Osteoblast (primary cell): Measurements from ENCODE around the gene TLX3. TPM values are rescaled to one million over a fixed set of nuclear protein-coding genes. Genes with fewer than 3 reads are reported as not detected.
A peak's percentile ranks its signal among the peaks of the same experiment; 100 is the strongest.

Experiments used
- DNase-seq: peaks from one replicate; pipeline ENCODE4 v3.0.0; 2011; ENCODE audit warnings: low spot score, mixed read lengths; ENCODE audit not compliant: insufficient read length; ENCODE audit errors: missing footprints
- H2AFZ ChIP-seq: 2 replicates; pipeline ENCODE4 v1.6.0; 2011; ENCODE audit warnings: mild to moderate bottlenecking, low read length
- H3K27ac ChIP-seq: 2 replicates; pipeline ENCODE4 v1.5.1; 2011; ENCODE audit warnings: mild to moderate bottlenecking, low read depth, low read length, moderate library complexity
- H3K27me3 ChIP-seq: 2 replicates; pipeline ENCODE4 v1.6.0; 2012; ENCODE audit warnings: mild to moderate bottlenecking, control low read depth, inconsistent platforms, low read length, moderate library complexity; ENCODE audit not compliant: insufficient read depth
- H3K36me3 ChIP-seq: 2 replicates; pipeline ENCODE4 v1.5.1; 2011; ENCODE audit warnings: mild to moderate bottlenecking, low read length, control low read depth, moderate library complexity; ENCODE audit not compliant: insufficient read depth
- H3K4me1 ChIP-seq: 2 replicates; pipeline ENCODE4 v1.5.1; 2011; ENCODE audit warnings: mild to moderate bottlenecking, low read length, control low read depth, moderate library complexity; ENCODE audit not compliant: insufficient read depth
- H3K4me2 ChIP-seq: 2 replicates; pipeline ENCODE4 v1.6.0; 2011; ENCODE audit warnings: mild to moderate bottlenecking, low read length; ENCODE audit not compliant: insufficient read depth
- H3K4me3 ChIP-seq: fragments of 200-600 bp; sonication (generic); 3 replicates; pipeline ENCODE4 v1.5.1; 2012; ENCODE audit warnings: mild to moderate bottlenecking, low read length, inconsistent platforms; ENCODE audit not compliant: insufficient read depth
- H3K79me2 ChIP-seq: 2 replicates; pipeline ENCODE4 v1.6.0; 2012; ENCODE audit warnings: mild to moderate bottlenecking, low read length, control low read depth, inconsistent platforms; ENCODE audit not compliant: insufficient read depth
- H3K9me3 ChIP-seq: 2 replicates; pipeline ENCODE4 v1.5.1; 2011; ENCODE audit warnings: low read depth, low read length, control low read depth
- H4K20me1 ChIP-seq: 2 replicates; pipeline ENCODE4 v1.6.0; 2012; ENCODE audit warnings: mild to moderate bottlenecking, low read length, control low read depth; ENCODE audit not compliant: insufficient read depth
- total RNA-seq: library from RNA; depleted of rRNA; stranded (reverse); fragments of >200 nt; gene quantifications from 2 replicates; pipeline ENCODE4 v1.2.3, GENCODE V29; 2012
- TF ChIP-seq, protein P1 (sequence below): IDR thresholded peaks from 2 replicates; pipeline ENCODE4 v1.5.1; 2011; ENCODE audit warnings: mild to moderate bottlenecking, low read depth, low read length, moderate library complexity; ENCODE audit errors: extremely low read depth

TLX3 gene
- total RNA-seq, 1 donor, result not detected

DNA sequence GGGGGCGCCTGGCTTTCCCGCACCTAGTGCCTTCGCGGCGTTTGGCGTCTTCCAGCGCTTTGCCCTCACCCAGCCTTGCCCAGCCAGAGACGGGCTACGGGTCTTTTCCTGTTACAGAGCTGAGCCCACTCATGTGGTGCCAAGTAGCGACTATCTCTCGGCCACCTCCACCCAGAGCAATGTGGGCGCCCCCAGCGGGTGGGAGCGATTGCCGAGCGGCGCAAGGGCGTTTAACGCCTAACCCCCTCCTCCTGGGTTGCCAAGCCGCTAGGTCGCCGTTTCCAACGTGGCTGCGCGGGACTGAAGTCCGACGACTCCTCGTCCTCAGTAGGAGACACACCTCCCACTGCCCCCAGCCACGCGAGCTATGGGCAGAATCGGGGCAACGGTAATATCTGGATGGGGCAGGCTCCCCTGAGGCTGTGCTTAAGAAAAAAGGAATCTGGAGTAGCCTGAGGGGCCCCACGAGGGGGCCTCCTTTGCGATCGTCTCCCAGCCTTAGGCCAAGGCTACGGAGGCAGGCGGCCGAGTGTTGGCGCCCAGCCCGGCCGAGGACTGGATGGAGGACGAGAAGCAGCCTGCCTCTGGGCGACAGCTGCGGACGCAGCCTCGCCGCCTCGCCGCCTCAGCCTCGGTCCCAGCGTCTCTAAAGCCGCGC is 5.8 kb downstream of the TLX3 start:
- no peak overlapping the region for H2AFZ ChIP-seq

DNA sequence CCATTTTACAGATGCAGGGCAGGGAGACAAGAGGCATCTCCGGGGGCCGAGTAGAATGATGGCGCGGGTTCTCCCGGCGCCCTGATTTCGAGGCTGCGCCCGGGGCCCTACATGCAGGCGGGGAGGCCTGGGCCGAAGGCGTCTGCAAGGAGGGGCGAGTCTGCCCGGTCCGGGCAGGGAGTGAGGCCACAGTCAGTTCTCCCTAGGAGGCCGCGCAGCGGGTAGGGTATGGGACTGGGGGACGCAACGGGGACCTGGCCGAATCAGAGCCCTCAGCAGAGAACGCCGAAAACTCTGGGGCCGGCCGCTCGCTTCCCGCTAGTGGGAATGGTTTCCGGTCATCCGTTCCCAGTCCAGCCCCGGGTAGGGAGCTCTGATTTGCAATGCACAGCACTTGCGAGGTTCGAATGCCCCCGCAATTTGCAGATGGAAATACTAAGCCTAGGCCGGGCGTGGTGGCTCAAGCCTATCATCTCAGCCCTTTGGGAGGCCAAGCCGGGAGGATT is 6.4 kb downstream of the TLX3 start:
- peak overlapping the region; percentile 19 for H3K4me3 ChIP-seq
- H3K4me1 ChIP-seq, result no peaks in the 10 kb centered on the region
- H4K20me1 ChIP-seq, result no peaks in the 10 kb centered on the region
- TF ChIP-seq, protein P1, sequence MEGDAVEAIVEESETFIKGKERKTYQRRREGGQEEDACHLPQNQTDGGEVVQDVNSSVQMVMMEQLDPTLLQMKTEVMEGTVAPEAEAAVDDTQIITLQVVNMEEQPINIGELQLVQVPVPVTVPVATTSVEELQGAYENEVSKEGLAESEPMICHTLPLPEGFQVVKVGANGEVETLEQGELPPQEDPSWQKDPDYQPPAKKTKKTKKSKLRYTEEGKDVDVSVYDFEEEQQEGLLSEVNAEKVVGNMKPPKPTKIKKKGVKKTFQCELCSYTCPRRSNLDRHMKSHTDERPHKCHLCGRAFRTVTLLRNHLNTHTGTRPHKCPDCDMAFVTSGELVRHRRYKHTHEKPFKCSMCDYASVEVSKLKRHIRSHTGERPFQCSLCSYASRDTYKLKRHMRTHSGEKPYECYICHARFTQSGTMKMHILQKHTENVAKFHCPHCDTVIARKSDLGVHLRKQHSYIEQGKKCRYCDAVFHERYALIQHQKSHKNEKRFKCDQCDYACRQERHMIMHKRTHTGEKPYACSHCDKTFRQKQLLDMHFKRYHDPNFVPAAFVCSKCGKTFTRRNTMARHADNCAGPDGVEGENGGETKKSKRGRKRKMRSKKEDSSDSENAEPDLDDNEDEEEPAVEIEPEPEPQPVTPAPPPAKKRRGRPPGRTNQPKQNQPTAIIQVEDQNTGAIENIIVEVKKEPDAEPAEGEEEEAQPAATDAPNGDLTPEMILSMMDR, result no peak
- peak overlapping the region; percentile 32 for H3K4me2 ChIP-seq
- H3K27me3 ChIP-seq, result peaks cover 95% of the 10 kb centered on the region
- no peak overlapping the region for H3K27ac ChIP-seq
- no peaks in the 10 kb centered on the region for H3K9me3 ChIP-seq
- no peaks in the 10 kb centered on the region for H3K36me3 ChIP-seq
- no peaks in the 10 kb centered on the region for H3K79me2 ChIP-seq
- H2AFZ ChIP-seq, result no peak overlapping the region
- DNase-seq, result peak; percentile 86

More for the DNA sequence above, 5.8 kb downstream of the TLX3 start:
- peaks cover 96% of the 10 kb centered on the region for H3K27me3 ChIP-seq
- TF ChIP-seq, protein P1, result no peak
- peak; percentile 86 for DNase-seq
- H4K20me1 ChIP-seq, result no peaks in the 10 kb centered on the region
- H3K79me2 ChIP-seq, result no peaks in the 10 kb centered on the region
- H3K27ac ChIP-seq, result no peak overlapping the region
- no peaks in the 10 kb centered on the region for H3K36me3 ChIP-seq
- no peaks in the 10 kb centered on the region for H3K4me1 ChIP-seq
- no peak overlapping the region for H3K4me2 ChIP-seq
- peak overlapping the region; percentile 19 for H3K4me3 ChIP-seq
- no peaks in the 10 kb centered on the region for H3K9me3 ChIP-seq

DNA sequence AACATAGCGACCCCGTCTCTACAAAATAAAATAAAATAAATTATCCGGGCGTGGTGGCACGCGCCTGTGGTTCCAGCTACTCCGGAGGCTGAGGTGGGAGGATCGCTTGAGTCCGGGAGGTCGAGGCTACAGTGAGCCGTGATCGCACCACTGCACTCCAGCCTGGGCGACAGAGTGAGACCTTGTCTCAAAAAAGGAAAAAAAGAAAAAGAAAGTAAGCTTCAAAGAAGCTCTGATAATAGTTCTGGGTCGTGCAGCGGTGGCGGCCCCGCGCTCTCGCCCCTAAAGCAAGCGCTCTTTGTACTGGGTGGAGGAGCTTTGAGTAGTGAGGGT is 6.8 kb downstream of the TLX3 start:
- Histone ChIP-seq H3K79me2 (no peaks in the 10 kb centered on the region), H3K4me1 (no peaks in the 10 kb centered on the region), H2AFZ (no peak overlapping the region), H3K27me3 (peaks cover 93% of the 10 kb centered on the region), H3K4me3 (no peak overlapping the region), H3K27ac (no peak overlapping the region), H3K36me3 (no peaks in the 10 kb centered on the region), H3K9me3 (no peaks in the 10 kb centered on the region), H3K4me2 (no peak overlapping the region), H4K20me1 (no peaks in the 10 kb centered on the region)
- DNase-seq, result no peak
- TF ChIP-seq, protein P1, result no peak

DNA sequence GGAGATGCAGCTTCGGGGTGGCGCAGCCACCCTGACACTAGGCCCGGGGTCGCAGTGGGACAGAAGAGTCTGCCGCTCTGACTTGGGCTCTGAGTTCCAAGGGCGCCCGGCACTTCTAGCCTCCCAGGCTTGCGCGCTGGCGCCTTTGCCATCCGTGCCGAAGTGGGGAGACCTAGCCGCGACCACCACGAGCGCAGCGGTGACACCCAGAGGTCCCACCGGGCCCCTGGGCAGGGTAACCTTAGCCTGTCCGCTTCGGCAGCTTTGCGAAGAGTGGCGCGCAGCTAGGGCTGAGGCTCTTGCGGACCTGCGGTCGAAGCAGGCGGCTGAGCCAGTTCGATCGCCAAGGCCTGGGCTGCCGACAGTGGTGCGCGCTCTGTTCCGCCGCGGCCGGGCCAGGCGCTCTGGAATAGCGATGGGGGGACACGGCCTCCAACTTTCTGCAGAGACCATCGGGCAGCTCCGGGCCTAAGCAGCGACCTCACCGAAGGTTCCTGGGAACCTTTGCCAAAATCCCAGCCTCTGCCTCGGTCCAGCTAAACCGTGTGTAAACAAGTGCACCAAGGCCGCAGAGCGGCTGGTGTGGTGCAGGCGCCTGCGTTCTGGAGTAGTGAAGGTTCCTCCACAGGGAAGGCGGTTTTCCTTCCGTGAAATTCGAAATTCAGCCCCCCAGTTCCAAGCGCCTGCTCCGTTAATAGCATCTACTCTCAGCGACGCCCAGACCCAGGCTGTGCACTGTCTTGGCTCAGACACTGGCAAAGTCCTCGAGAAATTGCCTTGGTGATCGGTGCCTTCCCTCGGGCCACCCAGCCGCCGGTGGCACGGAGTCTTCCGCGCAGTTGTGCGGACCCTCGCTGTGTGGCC is 7.4 kb downstream of the TLX3 start:
- TF ChIP-seq, protein P1, result no peak
- Histone ChIP-seq H3K4me2 (no peak overlapping the region), H3K4me3 (no peak overlapping the region), H3K79me2 (no peaks in the 10 kb centered on the region), H3K36me3 (no peaks in the 10 kb centered on the region), H4K20me1 (no peaks in the 10 kb centered on the region), H3K27ac (no peak overlapping the region), H3K9me3 (no peaks in the 10 kb centered on the region), H2AFZ (no peak overlapping the region), H3K4me1 (no peaks in the 10 kb centered on the region), H3K27me3 (peaks cover 92% of the 10 kb centered on the region)
- DNase-seq, result peak; percentile 85
